Peyer's patch (tissue), 4 donors: Measurements from ENCODE around the gene APOA1.

Source experiments
- POLR2A ChIP-seq, 2 donors: fragments of 450-650 bp; IDR thresholded peaks; one replicate each; pipeline ENCODE4 v1.5.1; 2017; ENCODE audit warnings: antibody characterized with exemption in 2 of 2, mild to moderate bottlenecking in 2 of 2, moderate library complexity in 2 of 2
- TF ChIP-seq, protein P1 (sequence below), 6 experiments: fragments of 450-650 bp in 4 of 6; fragments of 200-600 bp in 2 of 6; sonication (generic) in 1 of 6; IDR thresholded peaks; one replicate each; pipeline ENCODE4 v1.5.1; 2017 to 2019; ENCODE audit warnings: antibody characterized with exemption in 6 of 6, mild to moderate bottlenecking in 3 of 6, moderate library complexity in 1 of 6

DNA sequence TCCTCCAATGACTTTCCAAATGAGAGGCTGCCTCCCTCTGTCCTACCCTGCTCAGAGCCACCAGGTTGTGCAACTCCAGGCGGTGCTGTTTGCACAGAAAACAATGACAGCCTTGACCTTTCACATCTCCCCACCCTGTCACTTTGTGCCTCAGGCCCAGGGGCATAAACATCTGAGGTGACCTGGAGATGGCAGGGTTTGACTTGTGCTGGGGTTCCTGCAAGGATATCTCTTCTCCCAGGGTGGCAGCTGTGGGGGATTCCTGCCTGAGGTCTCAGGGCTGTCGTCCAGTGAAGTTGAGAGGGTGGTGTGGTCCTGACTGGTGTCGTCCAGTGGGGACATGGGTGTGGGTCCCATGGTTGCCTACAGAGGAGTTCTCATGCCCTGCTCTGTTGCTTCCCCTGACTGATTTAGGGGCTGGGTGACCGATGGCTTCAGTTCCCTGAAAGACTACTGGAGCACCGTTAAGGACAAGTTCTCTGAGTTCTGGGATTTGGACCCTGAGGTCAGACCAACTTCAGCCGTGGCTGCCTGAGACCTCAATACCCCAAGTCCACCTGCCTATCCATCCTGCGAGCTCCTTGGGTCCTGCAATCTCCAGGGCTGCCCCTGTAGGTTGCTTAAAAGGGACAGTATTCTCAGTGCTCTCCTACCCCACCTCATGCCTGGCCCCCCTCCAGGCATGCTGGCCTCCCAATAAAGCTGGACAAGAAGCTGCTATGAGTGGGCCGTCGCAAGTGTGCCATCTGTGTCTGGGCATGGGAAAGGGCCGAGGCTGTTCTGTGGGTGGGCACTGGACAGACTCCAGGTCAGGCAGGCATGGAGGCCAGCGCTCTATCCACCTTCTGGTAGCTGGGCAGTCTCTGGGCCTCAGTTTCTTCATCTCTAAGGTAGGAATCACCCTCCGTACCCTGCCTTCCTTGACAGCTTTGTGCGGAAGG lies 4.8 kb downstream of the APOA1 start:
- TF ChIP-seq POLR2A (IDR thresholded peaks at IDR 0.05): no peak
- TF ChIP-seq, protein P1, sequence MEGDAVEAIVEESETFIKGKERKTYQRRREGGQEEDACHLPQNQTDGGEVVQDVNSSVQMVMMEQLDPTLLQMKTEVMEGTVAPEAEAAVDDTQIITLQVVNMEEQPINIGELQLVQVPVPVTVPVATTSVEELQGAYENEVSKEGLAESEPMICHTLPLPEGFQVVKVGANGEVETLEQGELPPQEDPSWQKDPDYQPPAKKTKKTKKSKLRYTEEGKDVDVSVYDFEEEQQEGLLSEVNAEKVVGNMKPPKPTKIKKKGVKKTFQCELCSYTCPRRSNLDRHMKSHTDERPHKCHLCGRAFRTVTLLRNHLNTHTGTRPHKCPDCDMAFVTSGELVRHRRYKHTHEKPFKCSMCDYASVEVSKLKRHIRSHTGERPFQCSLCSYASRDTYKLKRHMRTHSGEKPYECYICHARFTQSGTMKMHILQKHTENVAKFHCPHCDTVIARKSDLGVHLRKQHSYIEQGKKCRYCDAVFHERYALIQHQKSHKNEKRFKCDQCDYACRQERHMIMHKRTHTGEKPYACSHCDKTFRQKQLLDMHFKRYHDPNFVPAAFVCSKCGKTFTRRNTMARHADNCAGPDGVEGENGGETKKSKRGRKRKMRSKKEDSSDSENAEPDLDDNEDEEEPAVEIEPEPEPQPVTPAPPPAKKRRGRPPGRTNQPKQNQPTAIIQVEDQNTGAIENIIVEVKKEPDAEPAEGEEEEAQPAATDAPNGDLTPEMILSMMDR (IDR thresholded peaks at IDR 0.05): peak in 1 of 6 experiments; percentile 12
